CD4-positive, alpha-beta memory T cell (primary cell): ENCODE data around the gene ARID5B. TPM values are rescaled to one million over a fixed set of nuclear protein-coding genes. Genes with fewer than 3 reads are reported as not detected.
A peak's percentile ranks its signal among the peaks of the same experiment; 100 is the strongest.
"Not testable (repeated sequence)": the region's sequence is repeated elsewhere in the genome, so short reads cannot be mapped to it uniquely, and the experiment has no call there.

Source experiments
- CTCF ChIA-PET: fragments of 350-600 bp; sonication (Branson Sonifier 250); formaldehyde crosslinking; loops from one replicate; lab custom pipeline; 2021; ENCODE audit warnings: inconsistent platforms; ENCODE audit not compliant: partially characterized antibody; lab: Charles Lee
- POLR2A ChIA-PET: fragments of 350-600 bp; sonication (Branson Sonifier 250); formaldehyde crosslinking; loops from one replicate; lab custom pipeline; 2021; ENCODE audit not compliant: partially characterized antibody; lab: Charles Lee
- DNase-seq, 5 donors: peaks; one replicate each; pipeline versions ENCODE4 v3.0.0 to v3.0.0-alpha.2; 2020 to 2022; ENCODE audit warnings: mixed read lengths in 1 of 5
- H3K27ac ChIP-seq: one replicate; pipeline ENCODE4 v1.7.0; 2013; ENCODE audit warnings: low read depth, low read length
- H3K27me3 ChIP-seq: 2 replicates; pipeline ENCODE4 v1.7.0; 2013; ENCODE audit warnings: mild to moderate bottlenecking, low read length, moderate library complexity; ENCODE audit not compliant: insufficient read depth
- H3K36me3 ChIP-seq: 2 replicates; pipeline ENCODE4 v1.7.0; 2013; ENCODE audit warnings: mild to moderate bottlenecking, low read length, moderate library complexity; ENCODE audit not compliant: insufficient read depth
- H3K4me1 ChIP-seq: 2 replicates; pipeline ENCODE4 v1.7.0; 2013; ENCODE audit warnings: mild to moderate bottlenecking, low read length, moderate library complexity; ENCODE audit not compliant: insufficient read depth
- H3K4me3 ChIP-seq, 2 donors: one replicate each; pipeline ENCODE4 v1.7.0; 2013; ENCODE audit warnings: low read length in 2 of 2, mild to moderate bottlenecking in 1 of 2
- H3K9me3 ChIP-seq, 2 donors: one replicate each; pipeline ENCODE4 v1.7.0; 2013; ENCODE audit warnings: low read length in 2 of 2, control low read depth in 1 of 2; ENCODE audit not compliant: control insufficient read depth in 1 of 2
- H3K27ac Mint-ChIP-seq, 7 donors: one replicate each; pipeline ENCODE4 v1.8.0; 2020 to 2021; ENCODE audit warnings: mixed read lengths in 7 of 7, mild to moderate bottlenecking in 6 of 7, inconsistent platforms in 3 of 7, moderate library complexity in 3 of 7
- H3K27me3 Mint-ChIP-seq, 2 donors: one replicate each; pipeline ENCODE4 v1.8.0; 2020 to 2021; ENCODE audit warnings: mixed read lengths in 2 of 2
- H3K36me3 Mint-ChIP-seq, 2 donors: one replicate each; pipeline ENCODE4 v1.8.0; 2020 to 2021; ENCODE audit warnings: mixed read lengths in 2 of 2, inconsistent platforms in 1 of 2, mild to moderate bottlenecking in 1 of 2
- H3K4me1 Mint-ChIP-seq, 4 donors: one replicate each; pipeline ENCODE4 v1.8.0; 2020 to 2021; ENCODE audit warnings: mixed read lengths in 4 of 4, mild to moderate bottlenecking in 1 of 4
- H3K4me3 Mint-ChIP-seq, 8 donors: one replicate each; pipeline ENCODE4 v1.8.0; 2020 to 2021; ENCODE audit warnings: mixed read lengths in 8 of 8, mild to moderate bottlenecking in 7 of 8, moderate library complexity in 6 of 8, inconsistent platforms in 3 of 8
- H3K9me3 Mint-ChIP-seq, 8 donors: one replicate each; pipeline ENCODE4 v1.8.0; 2020 to 2021; ENCODE audit warnings: mixed read lengths in 8 of 8, mild to moderate bottlenecking in 5 of 8, inconsistent platforms in 3 of 8, moderate library complexity in 1 of 8
- intact Hi-C: fragments of 100-400 bp; cut with micrococcal nuclease; formaldehyde crosslinking; loops from one replicate; pipeline ENCODE4 v1.15.1; 2023
- polyA plus RNA-seq, 2 donors: library from polyadenylated mRNA; unstranded; fragments of 300-500 nt; fragmentation: Illumina TruSeq; gene quantifications; one replicate each; pipeline ENCODE4 v1.2.3, GENCODE V29; 2021
- total RNA-seq, 2 experiments: library from RNA; stranded (reverse); gene quantifications; one replicate each; pipeline ENCODE4 v1.2.3, GENCODE V29; 2021

Gene ARID5B
- total and polyA plus RNA-seq, 4 experiments from 2014 or later: 30.9 to 49.6 (median 41.9) TPM

- Mint-ChIP-seq H3K4me1 (peaks cover 56 to 88% (median 72%) of the 10 kb centered on the region in 4 donors), H3K27me3 (no peaks in the 10 kb centered on the region), H3K4me3 (no peak overlapping the region), H3K36me3 (peaks cover 11 to 13% of the 10 kb centered on the region in 2 donors), H3K27ac (no peak overlapping the region), H3K9me3 (no peaks in the 10 kb centered on the region)
- ChIA-PET CTCF (interaction anchor here (0.8 to 10.8 kb wide), 6 partner anchors 9 to 128 kb away, joined by 3 to 76 read pairs (median 4); no protein-coding TSS in a partner anchor), POLR2A (interaction anchor here (1.2 to 1.6 kb wide), 2 partner anchors 17 to 159 kb away, joined by 4 to 5 read pairs; no protein-coding TSS in a partner anchor)
- H3K27me3 ChIP-seq: no peaks in the 10 kb centered on the region
- peaks cover 70% of the 10 kb centered on the region for H3K4me1 ChIP-seq
- H3K27ac ChIP-seq: no peak overlapping the region
- H3K9me3 ChIP-seq: no peaks in the 10 kb centered on the region
- no peaks in the 10 kb centered on the region for H3K36me3 ChIP-seq
- intact Hi-C loops: loop anchor here (5.0 kb wide), 1 partner anchor 37 kb away; no protein-coding TSS in a partner anchor
- no peak for DNase-seq
- no peak overlapping the region for H3K4me3 ChIP-seq
These were observed 122.7 kb downstream of the ARID5B start for GRCh38 chr10:62024026-62024701.

- Mint-ChIP-seq H3K4me1 (peaks cover 54 to 88% (median 71%) of the 10 kb centered on the region in 4 donors), H3K4me3 (peak overlapping the region in 1 of 8 donors; percentile 23), H3K27ac (no peak overlapping the region), H3K9me3 (no peaks in the 10 kb centered on the region), H3K36me3 (peaks cover 11 to 13% of the 10 kb centered on the region in 2 donors), H3K27me3 (no peaks in the 10 kb centered on the region)
- Histone ChIP-seq H3K27me3 (no peaks in the 10 kb centered on the region), H3K36me3 (no peaks in the 10 kb centered on the region), H3K4me1 (peaks cover 70% of the 10 kb centered on the region), H3K4me3 (no peak overlapping the region), H3K9me3 (no peaks in the 10 kb centered on the region), H3K27ac (no peak overlapping the region)
- ChIA-PET POLR2A (interaction anchor here (0.8 to 1.5 kb wide), 6 partner anchors 13 to 102 kb away, joined by 3 to 5 read pairs (median 3); no protein-coding TSS in a partner anchor), CTCF (interaction anchor here (0.6 to 10.8 kb wide), 9 partner anchors 12 to 286 kb away, joined by 3 to 76 read pairs (median 4); no protein-coding TSS in a partner anchor)
- DNase-seq: no peak
- intact Hi-C loops: no loop called here
These were observed 123.8 kb downstream of the ARID5B start for GRCh38 chr10:62025134-62025794.

GRCh38 chr10:62025901-62026879, 124.7 kb downstream of the ARID5B start:
- Histone ChIP-seq H3K4me1 (peaks cover 72% of the 10 kb centered on the region), H3K27me3 (no peaks in the 10 kb centered on the region), H3K36me3 (no peaks in the 10 kb centered on the region), H3K9me3 (no peaks in the 10 kb centered on the region), H3K4me3 (no peak overlapping the region), H3K27ac (no peak overlapping the region)
- Mint-ChIP-seq H3K4me1 (peaks cover 53 to 90% (median 74%) of the 10 kb centered on the region in 4 donors), H3K36me3 (peaks cover 13 to 14% of the 10 kb centered on the region in 2 donors), H3K27me3 (no peaks in the 10 kb centered on the region), H3K4me3 (peak overlapping the region in 1 of 8 donors; percentile 14), H3K27ac (peak overlapping the region in 4 of 7 donors; percentile 33 to 96 (median 70)), H3K9me3 (no peaks in the 10 kb centered on the region)
- DNase-seq: no peak
- intact Hi-C loops: no loop called here
- CTCF ChIA-PET: interaction anchor here (0.5 to 10.8 kb wide), 10 partner anchors 11 to 287 kb away, joined by 3 to 76 read pairs (median 4); no protein-coding TSS in a partner anchor
- POLR2A ChIA-PET: interaction anchor here (0.7 to 1.5 kb wide), 9 partner anchors 12 to 103 kb away, joined by 3 to 5 read pairs (median 3); no protein-coding TSS in a partner anchor

- Histone ChIP-seq H3K4me1 (peaks cover 70% of the 10 kb centered on the region), H3K9me3 (no peaks in the 10 kb centered on the region), H3K36me3 (no peaks in the 10 kb centered on the region), H3K27me3 (no peaks in the 10 kb centered on the region), H3K27ac (no peak overlapping the region), H3K4me3 (no peak overlapping the region)
- Mint-ChIP-seq H3K36me3 (peaks cover 10 to 15% of the 10 kb centered on the region in 2 donors), H3K4me3 (peak overlapping the region in 1 of 8 donors; percentile 33), H3K27ac (peak overlapping the region in 6 of 7 donors; percentile 17 to 86 (median 47)), H3K27me3 (no peaks in the 10 kb centered on the region), H3K4me1 (peaks cover 51 to 90% (median 71%) of the 10 kb centered on the region in 4 donors), H3K9me3 (no peaks in the 10 kb centered on the region)
- no peak for DNase-seq
- intact Hi-C loops: no loop called here
- ChIA-PET CTCF (interaction anchor here (0.7 to 10.8 kb wide), 6 partner anchors 10 to 217 kb away, joined by 3 to 76 read pairs (median 3); no protein-coding TSS in a partner anchor), POLR2A (interaction anchor here (1.2 to 2.2 kb wide), 2 partner anchors 13 to 35 kb away, joined by 3 to 5 read pairs; no protein-coding TSS in a partner anchor)
These were observed 126.5 kb downstream of the ARID5B start for GRCh38 chr10:62027841-62028501.

GRCh38 chr10:62028502-62028842, 127.0 kb downstream of the ARID5B start:
- H3K27ac ChIP-seq, DNase-seq, intact Hi-C loops, H3K9me3 ChIP-seq, H3K4me3 ChIP-seq, H3K27me3 ChIP-seq, H3K9me3 Mint-ChIP-seq, H3K36me3 ChIP-seq, H3K27me3 Mint-ChIP-seq: not testable (repeated sequence)
- Mint-ChIP-seq H3K4me1 (peaks cover 51 to 90% (median 72%) of the 10 kb centered on the region in 4 donors), H3K4me3 (peak overlapping the region in 1 of 8 donors; percentile 33), H3K36me3 (peaks cover 10 to 15% of the 10 kb centered on the region in 2 donors), H3K27ac (peak overlapping the region in 3 of 7 donors; percentile 41 to 84 (median 53))
- peaks cover 71% of the 10 kb centered on the region for H3K4me1 ChIP-seq
- ChIA-PET CTCF (interaction anchor here (0.7 to 10.8 kb wide), 5 partner anchors 9 to 217 kb away, joined by 3 to 76 read pairs (median 3); no protein-coding TSS in a partner anchor), POLR2A (interaction anchor here (2.0 to 2.2 kb wide), 2 partner anchors 22 to 35 kb away, joined by 4 to 5 read pairs; no protein-coding TSS in a partner anchor)

GRCh38 chr10:62029401-62029800, 127.9 kb downstream of the ARID5B start:
- no peaks in the 10 kb centered on the region for H3K27me3 Mint-ChIP-seq
- H3K9me3 Mint-ChIP-seq: no peaks in the 10 kb centered on the region
- no peak for DNase-seq
- H3K4me1 Mint-ChIP-seq: peaks cover 56 to 87% (median 74%) of the 10 kb centered on the region in 4 donors
- peaks cover 10 to 15% of the 10 kb centered on the region in 2 donors for H3K36me3 Mint-ChIP-seq
- peak overlapping the region in 2 of 8 donors; percentile 24 to 33 for H3K4me3 Mint-ChIP-seq
- peaks cover 71% of the 10 kb centered on the region for H3K4me1 ChIP-seq
- H3K9me3 ChIP-seq: no peaks in the 10 kb centered on the region
- POLR2A ChIA-PET: interaction anchor here (1.0 to 2.2 kb wide), 3 partner anchors 21 to 157 kb away, joined by 3 to 5 read pairs (median 4); no protein-coding TSS in a partner anchor
- H3K27me3 ChIP-seq: no peaks in the 10 kb centered on the region
- intact Hi-C loops: no loop called here
- H3K36me3 ChIP-seq: no peaks in the 10 kb centered on the region
- CTCF ChIA-PET: interaction anchor here (0.9 to 3.0 kb wide), 7 partner anchors 9 to 217 kb away, joined by 3 to 12 read pairs (median 4); no protein-coding TSS in a partner anchor
- H3K27ac Mint-ChIP-seq: peak overlapping the region; percentile 4 to 79 (median 36)
- no peak overlapping the region for H3K4me3 ChIP-seq
- no peak overlapping the region for H3K27ac ChIP-seq
